Measurements from ENCODE around the gene PUS3.
"Not testable (repeated sequence)": the region's sequence is repeated elsewhere in the genome, so short reads cannot be mapped to it uniquely, and the experiment has no call there.

The PUS3 gene

DNA sequence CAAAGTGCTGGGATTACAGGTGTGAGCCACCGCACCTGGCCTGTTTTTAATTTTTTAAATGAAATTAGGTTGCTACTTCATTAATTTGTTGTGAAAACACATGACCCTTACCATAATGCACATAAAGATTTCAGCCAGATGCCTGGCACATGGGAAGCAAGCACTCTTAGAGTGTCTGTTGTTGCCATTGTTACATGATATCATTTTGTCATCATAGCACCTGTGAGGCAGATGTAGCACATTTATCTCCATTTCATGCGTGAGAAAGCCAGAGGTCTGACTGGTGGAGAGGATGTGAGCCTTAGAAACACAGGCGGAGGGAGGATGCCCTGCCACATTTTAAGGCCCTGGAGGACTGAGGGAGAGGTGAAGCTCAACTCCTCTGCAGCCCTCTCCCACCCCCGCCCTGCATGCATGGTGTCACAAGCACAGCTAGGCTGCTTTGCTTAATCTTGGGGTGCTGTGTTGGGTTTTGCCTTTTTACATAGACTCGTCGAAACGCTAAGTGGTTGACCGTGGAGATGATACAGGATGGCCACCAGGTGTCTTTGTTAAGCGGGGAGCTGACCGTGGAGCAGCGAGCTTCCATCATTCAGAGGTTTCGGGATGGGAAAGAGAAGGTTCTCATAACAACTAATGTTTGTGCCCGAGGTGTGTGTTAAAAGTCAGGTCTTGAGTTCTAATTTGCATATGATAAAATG is 15.3 kb upstream of the PUS3 start:
- no peak for DNase-seq

DNA sequence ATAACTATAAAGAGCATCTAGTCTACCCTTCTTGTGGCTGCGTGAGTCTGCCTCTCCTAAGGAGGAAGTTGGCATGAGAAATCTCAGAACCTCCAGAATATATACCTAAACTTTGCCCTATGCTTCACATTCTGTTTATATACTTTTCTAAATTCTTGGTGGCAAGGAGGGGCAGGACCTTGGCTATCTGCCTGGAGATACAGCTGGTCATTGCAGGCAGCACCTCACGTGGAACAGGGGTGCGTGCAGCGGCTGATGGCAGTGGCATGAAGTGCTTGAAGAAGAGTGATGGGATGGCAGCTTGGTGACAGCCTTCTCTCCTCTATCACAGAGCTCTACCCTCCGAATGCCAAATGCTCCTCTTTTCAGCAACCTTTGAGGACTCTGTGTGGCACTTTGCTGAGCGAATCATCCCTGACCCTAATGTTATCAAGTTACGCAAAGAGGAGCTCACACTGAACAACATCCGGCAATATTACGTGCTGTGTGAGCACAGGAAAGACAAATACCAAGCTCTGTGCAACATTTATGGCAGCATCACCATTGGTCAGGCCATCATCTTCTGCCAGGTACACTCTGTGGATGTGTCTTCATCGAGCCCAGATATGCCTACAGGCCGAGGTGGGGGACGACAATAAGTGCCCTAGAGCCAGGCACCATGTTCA is 13.8 kb upstream of the PUS3 start:
- no peak for DNase-seq

DNA sequence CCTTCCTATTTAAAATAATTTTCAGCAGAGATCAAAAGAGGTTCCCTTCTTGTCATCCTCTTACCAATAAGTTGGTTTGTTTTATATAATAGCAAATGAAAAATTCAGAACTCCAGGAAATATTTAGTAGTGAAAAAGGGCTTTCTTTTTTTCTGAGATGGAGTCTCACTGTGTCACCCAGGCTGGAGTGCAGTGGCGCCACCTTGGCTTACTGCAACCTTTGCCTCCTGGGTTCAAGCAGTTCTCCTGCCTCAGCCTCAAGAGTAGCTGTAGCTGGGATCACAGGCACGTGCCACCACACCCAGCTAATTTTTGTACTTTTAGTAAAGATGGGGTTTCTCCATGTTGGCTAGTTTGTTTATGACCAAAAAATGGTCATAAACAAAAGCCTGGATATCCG is 11.6 kb upstream of the PUS3 start:
- DNase-seq: not testable (repeated sequence)

DNA sequence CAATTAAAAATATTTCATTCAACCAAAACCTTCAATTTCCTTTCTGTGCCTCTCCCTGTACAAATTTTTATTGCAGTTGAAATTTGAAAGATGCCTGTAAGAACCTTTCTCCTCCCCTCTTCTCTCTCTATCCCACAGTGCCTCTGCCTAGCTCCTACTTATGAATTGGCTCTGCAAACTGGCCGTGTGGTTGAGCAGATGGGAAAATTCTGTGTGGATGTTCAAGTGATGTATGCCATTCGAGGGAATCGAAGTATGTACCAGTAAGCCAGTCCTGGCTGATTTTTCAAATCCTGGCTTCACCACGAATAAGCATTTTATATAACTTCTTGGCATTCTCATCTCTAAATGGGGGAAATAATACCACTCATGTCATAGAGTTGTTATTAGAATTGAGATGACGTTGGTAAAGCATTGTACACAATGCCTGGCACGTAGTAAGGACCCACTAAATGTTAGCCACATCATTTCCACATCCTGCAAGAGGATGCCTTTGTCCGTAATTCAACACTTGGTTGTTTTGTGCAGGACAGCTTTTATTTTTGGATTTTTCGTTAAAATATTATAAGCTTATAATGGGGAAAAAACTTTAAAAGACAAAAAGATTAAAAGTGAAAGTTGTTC is 7.3 kb upstream of the PUS3 start:
- DNase-seq: no peak

DNA sequence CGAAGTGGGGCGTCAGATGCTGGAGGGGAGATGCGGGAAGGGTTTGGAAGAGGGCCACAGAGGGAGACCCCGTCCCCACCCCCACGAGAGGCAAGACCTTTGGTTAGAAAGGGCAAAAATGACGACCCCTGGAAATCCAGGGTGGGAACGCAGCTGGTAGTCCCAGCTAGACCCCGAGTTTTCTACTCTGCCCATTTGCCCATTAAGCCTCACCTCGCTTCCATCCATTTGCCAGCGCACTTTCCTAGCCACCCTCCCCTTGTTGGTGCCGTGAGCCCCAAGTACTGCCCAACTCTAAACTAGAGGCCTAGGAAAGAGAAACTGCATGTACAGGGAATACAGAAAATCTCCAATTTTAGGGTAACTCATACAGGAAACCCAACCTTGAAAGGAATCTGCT is 1.7 kb upstream of the PUS3 start:
- no peak for DNase-seq

DNA sequence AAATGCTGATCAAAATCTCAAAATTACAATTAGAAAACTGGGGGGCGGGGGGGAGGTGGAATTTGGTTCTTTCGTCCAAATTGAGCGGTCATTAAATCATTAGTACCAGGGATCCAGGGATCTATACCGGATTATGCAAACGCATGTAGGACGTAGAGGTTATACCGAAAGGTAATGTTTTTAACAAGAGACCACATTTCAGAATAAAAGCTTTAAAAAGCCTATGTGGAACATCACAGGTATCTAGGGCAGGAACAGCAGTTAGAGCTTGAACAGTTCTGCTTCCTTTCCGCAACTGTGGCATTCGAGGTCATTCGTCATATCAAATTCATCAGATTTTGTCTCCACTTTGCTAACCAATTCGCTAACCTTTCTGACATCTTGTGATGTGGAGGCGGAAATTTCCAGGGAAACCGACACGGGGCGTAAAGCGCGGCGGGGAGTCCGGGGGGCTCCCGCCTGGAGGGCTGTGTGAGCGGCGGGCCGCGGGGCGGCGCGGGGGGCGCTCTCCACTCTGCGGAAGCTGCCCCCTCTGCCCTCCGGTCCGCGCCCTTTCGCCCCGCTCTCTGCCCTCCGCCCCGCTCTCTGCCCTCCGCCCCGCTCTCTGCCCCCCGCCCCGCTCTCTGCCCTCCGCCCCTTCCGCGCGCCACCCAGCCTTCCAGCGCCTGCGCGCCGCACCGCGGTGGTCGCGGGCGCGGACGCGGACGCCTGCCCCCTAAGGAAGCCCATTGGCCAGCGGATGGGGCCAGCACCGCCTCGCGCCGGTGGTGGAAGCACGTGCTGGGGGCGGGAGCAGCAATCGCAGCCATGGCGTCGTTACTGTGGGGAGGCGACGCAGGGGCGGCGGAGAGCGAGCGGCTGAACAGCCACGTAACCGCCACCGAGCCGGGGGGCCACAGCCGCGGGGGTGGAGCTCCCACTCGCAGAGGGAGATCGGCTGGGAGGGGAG is 979 bp upstream of the PUS3 start, which contains the start of gene DDX25:
DDX25 (plus strand) TSS at position 798 of the 949 bp plus-strand sequence; CDS start at position 808, 10 bp downstream.
- DNase-seq: peak; percentile 16

DNA sequence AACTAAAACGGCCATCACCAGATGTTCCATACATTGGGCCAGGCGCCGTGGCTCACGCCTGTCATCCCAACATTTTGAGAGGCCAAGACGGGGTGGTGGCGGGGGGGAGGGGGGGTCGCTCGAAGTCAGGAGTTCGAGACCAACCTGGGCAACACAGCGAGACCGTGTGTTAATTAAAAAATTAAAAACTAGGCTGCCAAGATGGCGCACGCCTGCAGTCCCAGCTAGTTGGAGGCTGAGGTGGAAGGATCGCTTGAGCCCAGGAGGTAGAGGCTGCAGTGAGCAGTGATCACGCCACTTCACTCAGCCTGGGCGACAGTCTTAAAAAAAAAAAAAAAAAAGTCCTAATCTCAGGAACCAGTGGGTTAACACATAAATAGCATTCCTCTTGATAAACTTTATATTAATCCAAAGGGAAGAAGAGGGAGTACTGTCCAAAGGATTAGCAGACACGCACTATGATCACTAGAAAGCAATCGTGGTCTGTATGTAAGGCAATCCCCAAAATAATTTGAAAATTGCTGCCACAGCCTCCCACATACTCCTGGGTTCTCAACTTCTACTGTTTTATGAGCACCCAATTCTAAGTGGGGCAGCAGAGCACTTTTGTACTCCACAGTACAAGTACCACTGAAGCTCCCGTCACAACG is 604 bp downstream of the PUS3 start:
- DNase-seq: no peak

DNA sequence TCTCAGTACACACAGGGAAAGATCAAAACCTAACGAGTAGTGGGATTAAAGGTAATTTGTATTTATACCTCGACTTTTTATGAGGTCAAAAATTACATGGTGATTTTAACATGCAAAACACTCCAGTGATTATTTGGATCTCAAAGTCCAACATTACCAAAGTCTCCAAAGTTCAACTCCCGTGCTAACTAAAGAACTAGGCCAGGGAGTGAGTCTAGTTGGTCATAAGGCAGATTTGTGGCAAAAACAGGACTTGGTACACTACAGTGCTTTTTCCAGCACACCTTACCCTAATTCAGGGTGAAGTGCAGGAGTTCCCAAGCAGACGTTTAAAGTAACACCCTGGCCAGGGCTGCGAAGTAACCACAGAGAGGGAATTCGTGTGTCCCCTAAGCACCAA is 1.1 kb downstream of the PUS3 start:
- no peak for DNase-seq

DNA sequence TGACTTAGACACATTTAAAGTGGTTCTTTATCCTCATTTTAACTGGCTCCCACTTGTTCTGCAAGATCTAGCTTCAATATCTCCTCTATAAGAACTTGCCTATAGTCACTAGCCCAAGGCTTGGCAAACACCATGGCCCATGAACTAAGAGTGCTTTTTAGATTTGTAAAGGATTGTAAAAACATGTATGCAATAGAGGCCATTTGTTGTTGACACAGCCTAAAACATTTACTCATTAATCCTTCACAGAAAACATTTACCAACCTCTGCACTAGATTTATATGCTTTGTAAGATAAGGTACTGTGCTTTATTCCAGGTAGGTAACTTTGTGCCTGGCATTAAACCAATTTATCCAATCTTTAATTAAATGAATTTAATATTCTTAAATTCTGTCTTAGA is 10.0 kb downstream of the PUS3 start:
- DNase-seq: no peak

DNA sequence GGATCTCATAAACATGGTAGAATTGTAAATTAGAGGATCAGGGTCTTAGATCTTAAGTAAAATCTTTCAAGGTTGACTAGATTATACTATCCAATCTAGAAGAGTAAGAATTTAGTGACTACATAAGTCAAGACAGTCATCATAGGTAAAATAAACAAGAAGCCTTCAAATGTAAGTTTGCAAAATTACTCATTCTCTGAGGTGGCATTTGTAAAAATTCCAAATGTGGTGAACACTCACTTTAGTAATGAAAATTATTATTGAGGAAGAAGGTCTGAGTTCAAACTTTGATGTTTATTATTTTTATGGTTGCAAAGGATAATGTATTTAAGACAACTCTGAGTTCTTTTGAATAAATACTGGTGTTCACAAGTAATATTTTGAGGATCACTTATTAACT is 10.9 kb downstream of the PUS3 start:
- DNase-seq: no peak

DNA sequence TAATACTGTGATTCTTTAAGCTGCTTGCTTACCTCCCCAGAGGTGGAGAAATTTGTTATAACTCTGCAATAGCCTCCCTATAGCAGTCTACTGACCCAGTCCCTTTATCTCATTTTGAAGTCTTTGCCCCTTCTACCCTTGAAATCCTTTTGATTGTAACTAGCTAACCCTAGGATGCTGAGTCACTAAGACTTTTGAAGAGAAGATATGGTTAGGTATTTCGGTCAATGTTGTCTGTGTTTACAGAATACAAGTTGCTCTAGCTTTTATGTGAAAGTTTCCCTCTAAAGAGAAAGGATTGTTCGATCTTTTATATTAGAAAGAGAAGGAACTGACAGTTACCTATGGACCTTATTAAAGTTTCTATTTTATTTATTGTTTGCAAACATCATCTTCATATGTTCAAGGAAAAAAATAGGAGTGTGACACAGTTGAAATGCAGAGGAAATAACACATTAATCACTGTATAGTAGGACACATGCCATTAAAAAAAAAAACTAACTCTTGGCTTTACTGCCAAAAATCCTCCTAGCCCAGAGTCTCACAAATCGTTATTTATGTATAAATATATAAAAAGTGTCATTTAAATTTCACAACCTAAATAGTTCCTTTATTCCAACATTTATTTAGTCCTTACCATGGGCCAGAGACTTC is 12.4 kb downstream of the PUS3 start:
- no peak for DNase-seq

DNA sequence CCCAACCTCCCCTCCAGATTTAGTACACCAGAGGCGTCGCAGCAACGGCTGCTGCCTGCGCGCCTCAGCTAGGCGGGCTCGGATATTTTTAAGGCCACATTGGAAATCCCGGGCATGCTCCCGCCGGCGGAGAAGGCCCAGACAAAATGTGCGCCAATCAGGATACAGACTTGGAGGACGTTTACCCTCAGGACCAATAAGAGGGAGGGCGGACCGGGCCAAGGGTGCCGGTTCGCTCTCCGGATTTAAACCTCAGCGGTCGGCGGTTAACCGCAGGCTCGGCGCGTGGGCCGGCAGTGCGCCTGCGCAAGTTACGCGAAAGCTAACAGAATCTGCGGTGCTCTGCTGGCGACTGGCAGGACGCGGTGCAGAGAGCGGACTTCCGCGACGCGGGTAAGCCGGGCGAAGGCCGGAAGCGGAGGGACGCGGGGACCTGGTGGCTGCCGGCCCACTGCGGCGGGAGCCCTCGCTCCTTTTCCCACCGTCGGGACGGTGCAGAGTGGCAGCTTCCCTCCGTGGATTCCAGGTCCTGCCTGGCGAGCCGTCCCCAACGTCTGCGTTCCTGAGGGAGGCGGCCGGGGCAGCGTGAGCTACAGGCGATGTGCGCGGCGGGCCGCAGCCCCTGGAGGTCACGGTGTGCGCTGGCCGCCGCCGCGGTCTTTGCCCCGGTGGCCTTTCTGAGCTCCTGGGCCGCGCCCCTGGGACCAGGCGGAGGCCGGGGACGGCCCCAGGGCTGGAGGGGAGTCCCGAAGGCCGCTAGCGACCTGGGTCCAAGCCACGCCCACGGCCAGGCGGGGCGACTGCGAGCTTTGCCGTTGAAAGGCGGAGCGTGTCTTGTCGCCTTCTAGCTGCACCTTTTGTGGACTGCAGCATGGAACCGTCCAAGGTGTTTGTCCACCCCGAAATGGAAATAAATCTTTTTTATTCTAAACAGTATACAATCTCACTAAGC is 15.4 kb downstream of the PUS3 start, which contains the start of gene HYLS1:
HYLS1 (plus strand) TSS at position 296 of the 952 bp plus-strand sequence. CDS start 11,701 bp downstream, outside the sequence.
- DNase-seq: peak; percentile 96

DNA sequence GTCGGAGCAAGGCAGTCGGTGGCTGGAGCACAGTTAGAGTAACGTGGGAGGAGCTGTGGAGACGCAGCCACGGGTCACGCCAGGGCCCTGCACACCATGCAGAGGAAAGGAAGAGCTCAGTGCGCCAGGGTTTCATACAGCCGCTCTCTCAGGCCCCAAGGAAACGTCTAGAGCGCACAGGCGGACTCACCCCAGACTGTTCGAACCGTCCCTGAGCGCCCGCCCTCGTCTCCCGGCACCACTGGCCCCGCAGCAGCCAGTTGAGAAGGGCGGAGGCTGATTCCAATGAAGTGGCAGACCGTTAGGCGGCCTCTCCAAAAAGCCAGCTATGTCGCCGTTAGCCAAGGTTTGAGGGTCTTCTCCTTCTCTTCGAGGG is 16.0 kb downstream of the PUS3 start:
- DNase-seq: no peak

DNA sequence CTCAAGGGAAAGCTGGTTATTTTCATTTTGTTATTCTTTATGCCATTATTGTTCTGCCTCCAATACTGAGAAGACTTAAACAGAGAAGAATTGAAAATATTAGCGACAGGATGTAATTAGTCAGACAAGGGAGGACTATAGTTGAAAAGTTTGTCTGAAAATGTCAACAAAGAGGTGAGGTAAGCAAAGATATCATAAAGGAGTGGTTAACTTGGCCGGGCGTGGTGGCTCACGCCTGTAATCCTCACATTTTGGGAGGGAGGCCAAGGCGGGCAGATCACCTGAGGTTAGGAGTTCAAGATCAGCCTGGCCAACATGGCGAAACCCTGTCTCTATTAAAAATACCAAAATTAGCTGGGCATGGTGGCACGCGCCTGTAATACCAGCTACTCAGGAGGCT is 19.6 kb downstream of the PUS3 start:
- no peak for DNase-seq

DNA sequence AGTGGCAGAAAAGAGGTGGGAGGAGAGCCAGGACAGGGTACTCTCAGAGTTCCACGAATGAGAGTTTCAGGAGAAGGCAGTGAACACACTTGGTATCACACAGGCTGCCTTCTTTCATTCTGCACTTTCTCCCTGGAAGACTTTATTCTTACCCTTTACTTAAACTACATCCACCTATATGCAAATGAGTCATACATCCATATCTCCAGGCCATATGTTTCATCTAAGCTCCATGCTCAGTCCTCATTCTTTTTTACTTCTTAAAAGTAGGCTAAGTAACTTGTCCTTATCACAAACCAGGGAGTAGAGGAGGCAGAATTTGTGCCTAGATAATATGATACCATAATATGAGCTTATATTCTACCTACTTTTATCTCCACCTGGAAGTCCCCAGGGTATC is 21.7 kb downstream of the PUS3 start:
- DNase-seq: no peak

DNA sequence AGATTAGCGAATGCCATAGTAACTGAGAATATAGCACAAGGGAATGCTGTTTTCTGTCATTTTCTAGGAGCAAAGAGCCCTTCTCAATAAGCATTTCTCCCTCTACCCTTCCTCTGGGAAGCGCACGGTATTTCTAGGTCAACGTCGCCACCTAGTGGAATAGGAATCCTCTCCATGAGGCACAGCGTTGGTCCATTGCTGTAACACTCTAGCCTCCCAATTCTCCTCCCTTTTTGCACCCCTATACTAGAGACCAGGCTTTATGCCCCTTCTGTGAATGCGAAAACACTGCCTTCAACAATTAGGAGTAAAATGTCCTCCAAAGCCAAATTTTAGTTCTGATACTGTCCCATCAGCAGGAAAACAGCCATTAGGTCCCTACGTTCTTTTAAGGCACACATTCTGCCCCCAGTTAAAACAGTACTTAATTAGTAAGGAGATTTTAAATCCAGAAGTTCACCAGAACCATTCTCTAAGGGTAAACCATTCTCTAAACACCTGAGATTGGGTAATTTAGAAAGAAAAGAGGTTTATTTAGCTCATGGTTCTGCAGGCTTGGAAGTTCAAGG is 28.4 kb downstream of the PUS3 start:
- peak; percentile 58 for DNase-seq

DNA sequence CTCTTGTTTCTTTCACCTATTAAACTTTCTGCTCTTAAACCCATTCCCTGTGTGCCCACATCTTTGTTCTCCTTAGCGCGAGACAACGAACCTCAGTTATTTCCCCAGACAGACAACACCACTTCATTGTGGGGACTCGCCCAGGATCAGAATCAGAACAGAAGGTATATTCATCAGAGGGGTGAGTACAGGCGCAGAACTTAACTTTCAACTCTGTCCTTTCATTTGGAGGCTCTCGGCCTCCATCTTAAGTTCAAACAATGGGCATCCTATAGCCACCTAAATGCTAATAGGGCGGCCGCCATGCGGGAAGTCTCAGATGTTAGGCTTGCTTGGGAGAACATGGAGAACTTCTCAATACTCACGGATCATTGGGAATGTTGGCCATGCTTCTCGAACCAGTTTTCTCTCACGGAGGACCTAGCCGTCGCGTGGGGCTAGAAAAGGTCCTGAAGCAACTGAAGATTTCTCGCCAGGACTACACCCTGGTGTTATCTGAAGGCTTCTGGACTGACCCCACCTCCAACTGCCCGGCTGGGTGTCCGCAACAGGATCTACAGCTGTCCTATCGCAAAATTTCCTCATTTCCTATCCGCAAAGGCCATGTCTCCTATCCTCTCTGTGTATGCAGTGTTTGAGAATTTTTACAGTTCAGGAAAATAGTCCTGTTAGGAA is 29.0 kb downstream of the PUS3 start:
- DNase-seq: no peak

DNA sequence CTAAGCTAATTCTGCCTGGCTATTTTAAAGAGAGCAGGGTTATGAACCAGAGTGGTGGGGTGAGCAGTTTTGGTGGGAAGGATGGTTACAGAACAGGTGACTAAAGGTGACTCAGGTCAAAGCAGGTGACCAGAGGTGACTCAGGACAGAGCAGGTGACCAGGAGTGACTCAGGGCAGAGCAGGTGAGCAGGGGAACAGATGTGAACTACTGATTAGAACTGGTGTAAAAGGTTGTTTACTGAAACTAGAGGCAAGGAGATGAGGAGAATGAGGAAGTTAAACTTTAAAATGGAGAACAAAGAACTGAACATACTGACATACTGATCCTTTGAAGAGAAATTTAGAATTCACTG is 30.9 kb downstream of the PUS3 start:
- no peak for DNase-seq

DNA sequence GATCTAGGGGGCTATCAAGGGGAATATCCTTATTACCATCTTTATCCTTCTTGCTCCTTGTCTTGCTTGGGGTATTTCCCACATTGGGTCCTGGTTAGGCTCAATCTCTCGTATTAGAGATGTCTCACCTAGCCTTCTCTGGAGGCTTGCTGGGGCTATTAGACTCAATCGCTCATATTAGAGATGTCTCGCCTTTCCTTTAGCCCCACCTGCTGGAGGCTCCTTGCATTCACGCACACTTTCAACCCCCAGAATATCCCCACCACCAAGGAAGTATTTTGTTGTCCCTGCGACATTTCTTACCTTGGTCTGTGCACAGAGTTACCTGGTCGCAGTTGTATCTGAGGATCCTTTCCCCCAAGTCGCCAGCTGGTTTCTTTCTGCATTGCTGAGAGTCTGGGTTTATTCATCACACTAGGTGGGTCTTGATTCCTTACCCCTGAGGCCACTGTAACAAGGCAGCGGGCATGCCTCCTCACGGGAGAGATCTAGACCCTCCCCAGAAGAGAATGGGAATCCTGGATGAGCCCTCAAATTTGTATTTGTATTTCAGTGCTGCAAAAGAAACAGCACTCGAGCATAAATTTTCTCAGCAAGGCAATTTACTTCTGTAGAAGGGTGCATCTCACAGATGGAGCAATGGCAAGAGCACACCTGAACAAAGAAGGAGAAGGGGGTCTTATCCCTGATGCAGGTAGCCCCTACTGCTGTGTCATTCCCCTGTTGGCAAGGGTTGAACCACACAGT is 31.4 kb downstream of the PUS3 start:
- peak; percentile 30 for DNase-seq

Data from CD4-positive, alpha-beta T cell treated with Interleukin-21 for 1 hour (primary cell).